Measurements from ENCODE around the gene RTN4R.

Gene RTN4R

GRCh38 chr22:20296598-20296997, 28.5 kb upstream of the RTN4R start:
- no peaks in the 10 kb centered on the region for H4K20me1 ChIP-seq (ENCODE audit: insufficient read depth, low read length)
- H3K9me3 ChIP-seq (ENCODE audit: low read length) = no peaks in the 10 kb centered on the region
- no peak overlapping the region for H3K27ac ChIP-seq (ENCODE audit: low read depth, low read length, poor library complexity, severe bottlenecking)
- H3K9ac ChIP-seq (ENCODE audit: low read length) = no peak overlapping the region
- no peaks in the 10 kb centered on the region for H3K4me1 ChIP-seq (ENCODE audit: insufficient read depth, low read length, severe bottlenecking)
- peaks cover 9% of the 10 kb centered on the region; the same call in 1 of the 2 replicates for H3K27me3 ChIP-seq (ENCODE audit: insufficient read depth, low read length)
- H3K4me2 ChIP-seq (ENCODE audit: low read length) = no peak overlapping the region
- H3K9me2 ChIP-seq (ENCODE audit: low read depth, low read length) = no peaks in the 10 kb centered on the region
- no peaks in the 10 kb centered on the region for H3K79me2 ChIP-seq (ENCODE audit: insufficient read depth, low read length)
- H2AFZ ChIP-seq (ENCODE audit: low read length) = no peak overlapping the region
- H3K36me3 ChIP-seq (ENCODE audit: insufficient read depth, low read length) = no peaks in the 10 kb centered on the region
- no peak overlapping the region for H3K4me3 ChIP-seq (ENCODE audit: low read depth, low read length, poor library complexity, severe bottlenecking)
- no peaks in the 10 kb centered on the region for H3F3A ChIP-seq (ENCODE audit: insufficient read depth, low read length)
- TF ChIP-seq CTCF (IDR thresholded peaks at IDR 0.05; ENCODE audit: low read length) (no peak), EZH2 (IDR thresholded peaks at IDR 0.05; ENCODE audit: borderline replicate concordance, low read length) (no peak)

GRCh38 chr22:20295262-20296064, 27.3 kb upstream of the RTN4R start:
- Histone ChIP-seq H2AFZ (ENCODE audit: low read length) (no peak overlapping the region), H3K9me3 (ENCODE audit: low read length) (no peaks in the 10 kb centered on the region), H3K4me1 (ENCODE audit: insufficient read depth, low read length, severe bottlenecking) (no peaks in the 10 kb centered on the region), H3F3A (ENCODE audit: insufficient read depth, low read length) (no peaks in the 10 kb centered on the region), H3K79me2 (ENCODE audit: insufficient read depth, low read length) (no peaks in the 10 kb centered on the region), H3K9ac (ENCODE audit: low read length) (no peak overlapping the region), H3K9me2 (ENCODE audit: low read depth, low read length) (no peaks in the 10 kb centered on the region), H3K36me3 (ENCODE audit: insufficient read depth, low read length) (no peaks in the 10 kb centered on the region), H3K4me2 (ENCODE audit: low read length) (no peak overlapping the region), H3K27me3 (ENCODE audit: insufficient read depth, low read length) (peaks cover 9% of the 10 kb centered on the region; the same call in 1 of the 2 replicates), H3K27ac (ENCODE audit: low read depth, low read length, poor library complexity, severe bottlenecking) (no peak overlapping the region), H4K20me1 (ENCODE audit: insufficient read depth, low read length) (no peaks in the 10 kb centered on the region), H3K4me3 (ENCODE audit: low read depth, low read length, poor library complexity, severe bottlenecking) (no peak overlapping the region)
- TF ChIP-seq EZH2 (IDR thresholded peaks at IDR 0.05; ENCODE audit: borderline replicate concordance, low read length) (no peak), CTCF (IDR thresholded peaks at IDR 0.05; ENCODE audit: low read length) (no peak)

GRCh38 chr22:20292673-20293232, 24.6 kb upstream of the RTN4R start:
- no peak overlapping the region for H3K27ac ChIP-seq (ENCODE audit: low read depth, low read length, poor library complexity, severe bottlenecking)
- no peaks in the 10 kb centered on the region for H3K4me1 ChIP-seq (ENCODE audit: insufficient read depth, low read length, severe bottlenecking)
- H3F3A ChIP-seq (ENCODE audit: insufficient read depth, low read length) = no peaks in the 10 kb centered on the region
- H3K27me3 ChIP-seq (ENCODE audit: insufficient read depth, low read length) = peaks cover 9% of the 10 kb centered on the region; the same call in 1 of the 2 replicates
- no peaks in the 10 kb centered on the region for H3K9me2 ChIP-seq (ENCODE audit: low read depth, low read length)
- no peak overlapping the region for H3K4me3 ChIP-seq (ENCODE audit: low read depth, low read length, poor library complexity, severe bottlenecking)
- no peaks in the 10 kb centered on the region for H4K20me1 ChIP-seq (ENCODE audit: insufficient read depth, low read length)
- no peak for TF ChIP-seq EZH2 (IDR thresholded peaks at IDR 0.05; ENCODE audit: borderline replicate concordance, low read length)
- no peak for TF ChIP-seq CTCF (IDR thresholded peaks at IDR 0.05; ENCODE audit: low read length)
- H3K9me3 ChIP-seq (ENCODE audit: low read length) = no peaks in the 10 kb centered on the region
- no peak overlapping the region for H2AFZ ChIP-seq (ENCODE audit: low read length)
- no peak overlapping the region for H3K9ac ChIP-seq (ENCODE audit: low read length)
- no peaks in the 10 kb centered on the region for H3K36me3 ChIP-seq (ENCODE audit: insufficient read depth, low read length)
- H3K4me2 ChIP-seq (ENCODE audit: low read length) = no peak overlapping the region
- no peaks in the 10 kb centered on the region for H3K79me2 ChIP-seq (ENCODE audit: insufficient read depth, low read length)
